ENCODE measurements around the gene DPEP3.

DNA sequence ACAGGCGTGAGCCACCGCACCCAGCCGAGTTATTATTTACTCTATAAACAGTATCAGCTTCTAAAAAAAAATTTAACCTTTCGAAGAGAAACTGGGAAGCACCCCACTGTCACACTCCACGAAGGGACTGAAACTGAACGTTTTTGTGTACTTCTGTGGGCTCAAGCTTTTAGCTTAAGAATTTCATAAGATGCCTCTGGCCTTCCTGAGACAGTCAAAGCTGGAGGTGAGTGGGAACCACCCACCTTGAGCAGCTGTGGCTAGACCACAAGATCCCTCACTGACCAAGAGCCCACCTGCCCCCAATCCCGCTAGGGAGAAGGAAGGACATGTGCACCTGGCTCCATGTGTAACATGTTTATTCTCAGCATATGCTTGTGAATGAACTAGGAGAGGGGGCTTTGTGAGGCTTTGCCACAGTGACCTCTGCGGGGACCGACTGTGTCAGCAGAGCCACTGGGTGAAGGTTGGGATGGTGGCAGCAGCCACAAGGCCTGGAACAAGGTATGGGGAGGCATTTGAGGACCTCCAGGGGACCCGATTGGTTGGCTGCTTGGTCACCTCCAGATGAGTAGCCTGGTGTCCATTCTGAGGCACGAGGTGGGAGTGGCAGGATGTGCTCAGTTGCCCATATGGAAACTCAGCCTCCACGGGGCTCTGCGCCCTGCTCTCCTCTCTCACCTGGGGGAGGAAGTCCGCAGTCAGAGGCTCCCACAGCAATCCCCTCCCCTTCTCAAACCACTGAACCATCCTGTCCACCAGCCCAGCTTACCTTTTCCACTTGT is 4.8 kb downstream of the DPEP3 start:
- TF ChIP-seq POLR2AphosphoS5 (IDR thresholded peaks at IDR 0.05): no peak
- TF ChIP-seq, protein P1, sequence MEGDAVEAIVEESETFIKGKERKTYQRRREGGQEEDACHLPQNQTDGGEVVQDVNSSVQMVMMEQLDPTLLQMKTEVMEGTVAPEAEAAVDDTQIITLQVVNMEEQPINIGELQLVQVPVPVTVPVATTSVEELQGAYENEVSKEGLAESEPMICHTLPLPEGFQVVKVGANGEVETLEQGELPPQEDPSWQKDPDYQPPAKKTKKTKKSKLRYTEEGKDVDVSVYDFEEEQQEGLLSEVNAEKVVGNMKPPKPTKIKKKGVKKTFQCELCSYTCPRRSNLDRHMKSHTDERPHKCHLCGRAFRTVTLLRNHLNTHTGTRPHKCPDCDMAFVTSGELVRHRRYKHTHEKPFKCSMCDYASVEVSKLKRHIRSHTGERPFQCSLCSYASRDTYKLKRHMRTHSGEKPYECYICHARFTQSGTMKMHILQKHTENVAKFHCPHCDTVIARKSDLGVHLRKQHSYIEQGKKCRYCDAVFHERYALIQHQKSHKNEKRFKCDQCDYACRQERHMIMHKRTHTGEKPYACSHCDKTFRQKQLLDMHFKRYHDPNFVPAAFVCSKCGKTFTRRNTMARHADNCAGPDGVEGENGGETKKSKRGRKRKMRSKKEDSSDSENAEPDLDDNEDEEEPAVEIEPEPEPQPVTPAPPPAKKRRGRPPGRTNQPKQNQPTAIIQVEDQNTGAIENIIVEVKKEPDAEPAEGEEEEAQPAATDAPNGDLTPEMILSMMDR (IDR thresholded peaks at IDR 0.05): no peak

Measured in esophagus muscularis mucosa (tissue), 3 donors.